ENCODE results near the gene HNRNPAB.

The HNRNPAB gene

DNA sequence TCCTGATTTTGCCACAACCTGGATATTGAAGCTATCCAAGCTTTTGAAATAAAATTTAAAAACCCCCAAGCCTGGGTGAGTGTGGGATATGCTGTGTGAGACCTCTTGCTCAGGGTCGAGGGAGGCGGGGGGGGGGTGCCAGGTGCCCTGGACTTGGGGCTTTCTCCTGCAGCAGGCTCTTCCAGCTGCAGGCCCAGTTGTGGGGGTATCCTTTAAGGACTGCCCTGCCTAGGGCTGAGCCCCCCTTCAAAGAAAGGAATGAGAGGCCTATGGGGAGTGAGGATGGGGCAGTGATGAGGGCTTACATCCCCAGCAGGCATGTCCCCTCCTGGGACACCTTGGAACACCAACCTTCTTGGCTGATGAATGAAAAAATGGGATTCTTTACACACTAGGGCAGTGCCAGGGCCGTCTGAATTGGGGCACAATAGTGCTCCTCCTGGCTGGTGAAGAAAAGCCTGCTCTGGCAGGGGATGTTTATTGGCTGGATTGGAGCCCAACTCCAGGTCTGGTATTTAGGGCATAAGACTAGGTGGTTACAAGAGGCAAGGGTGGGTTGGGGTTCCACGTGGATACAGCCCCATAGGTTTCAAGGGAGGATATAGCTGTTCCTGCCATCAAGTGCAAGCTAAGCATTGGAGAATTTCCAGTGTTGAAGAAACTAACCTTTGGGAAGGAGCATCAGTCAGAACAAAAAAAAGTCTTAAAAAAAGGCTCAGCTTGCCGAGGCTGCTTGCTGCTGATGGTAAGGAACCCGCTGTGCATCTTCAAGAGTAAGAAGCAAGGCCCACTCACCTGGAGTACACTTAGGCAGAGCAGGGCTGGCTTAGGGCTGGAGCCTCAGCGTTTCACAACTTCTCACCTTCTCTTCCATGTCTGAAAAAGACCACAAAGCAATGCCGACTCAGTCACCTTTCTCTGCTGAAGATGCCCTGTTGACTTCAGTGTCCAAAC lies 7.0 kb downstream of the HNRNPAB start:
- in situ Hi-C loops (cut with MboI; ENCODE audit: low sequenced_read_pairs): no loop called here

DNA sequence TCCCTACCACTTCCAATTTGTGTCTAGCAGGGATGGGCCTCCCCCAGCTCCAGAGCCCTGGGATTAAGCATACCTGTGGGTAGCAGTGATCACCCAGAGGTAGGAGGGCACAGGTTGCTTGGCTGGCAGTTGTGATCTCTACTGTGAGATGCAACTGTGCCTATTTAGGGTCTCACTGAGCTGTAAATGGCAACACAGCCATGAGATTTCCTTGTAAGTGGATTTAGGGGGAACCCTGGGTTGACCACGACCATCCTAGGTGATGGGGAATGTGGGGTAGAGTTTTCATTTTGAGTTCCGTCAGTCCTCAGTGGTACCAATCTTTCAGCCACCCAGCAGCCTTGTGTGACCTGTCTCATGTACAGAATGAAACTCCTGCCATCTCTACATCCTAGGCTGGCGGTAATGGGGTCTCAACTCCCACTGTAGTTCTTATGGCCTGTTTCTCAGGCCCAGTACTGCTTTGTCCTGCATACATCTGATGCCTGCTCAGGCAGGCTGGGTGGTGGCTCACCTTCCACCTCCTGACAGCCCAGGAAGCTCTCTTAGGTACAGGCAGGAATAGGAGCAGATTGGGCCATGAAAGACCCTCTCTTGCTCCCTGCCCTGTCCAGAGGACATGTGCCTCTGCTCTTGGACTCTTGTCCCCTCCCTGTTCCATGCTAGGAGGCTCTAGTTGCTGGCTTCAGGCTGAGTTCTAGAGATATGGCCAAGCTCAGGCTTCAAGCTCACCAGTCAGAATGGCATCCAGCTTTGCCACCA lies 8.1 kb downstream of the HNRNPAB start:
- in situ Hi-C loops (cut with MboI; ENCODE audit: low sequenced_read_pairs): no loop called here

DNA sequence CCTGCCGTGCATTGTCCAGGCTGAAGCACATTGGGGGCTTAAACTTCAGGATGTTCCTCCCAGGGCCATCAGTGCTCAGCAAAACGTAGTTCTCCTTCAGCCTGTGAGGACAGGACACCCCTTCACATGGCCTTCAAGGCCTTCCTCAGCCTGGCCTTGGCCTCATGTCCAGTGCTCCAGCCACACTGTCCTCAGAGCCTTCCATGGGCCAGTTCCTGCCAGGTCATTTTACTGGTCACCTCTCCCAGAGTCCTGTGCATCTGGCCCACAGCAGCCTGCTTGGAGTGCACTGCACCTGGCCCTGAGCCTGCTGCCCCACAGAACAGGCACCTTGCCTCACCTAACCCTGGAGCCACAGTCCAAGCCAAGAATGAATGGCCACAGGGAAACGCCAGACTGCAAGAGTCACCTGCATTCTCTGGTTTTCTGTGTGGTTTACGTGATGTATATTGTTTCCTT lies 8.7 kb downstream of the HNRNPAB start:
- in situ Hi-C loops (cut with MboI; ENCODE audit: low sequenced_read_pairs): no loop called here

GRCh38 chr5:178213748-178214151 lies 9.4 kb downstream of the HNRNPAB start:
- in situ Hi-C loops (cut with MboI; ENCODE audit: low sequenced_read_pairs): no loop called here

- in situ Hi-C loops (cut with MboI; ENCODE audit: low sequenced_read_pairs): no loop called here
These were observed 9.9 kb downstream of the HNRNPAB start for GRCh38 chr5:178214160-178214803.

DNA sequence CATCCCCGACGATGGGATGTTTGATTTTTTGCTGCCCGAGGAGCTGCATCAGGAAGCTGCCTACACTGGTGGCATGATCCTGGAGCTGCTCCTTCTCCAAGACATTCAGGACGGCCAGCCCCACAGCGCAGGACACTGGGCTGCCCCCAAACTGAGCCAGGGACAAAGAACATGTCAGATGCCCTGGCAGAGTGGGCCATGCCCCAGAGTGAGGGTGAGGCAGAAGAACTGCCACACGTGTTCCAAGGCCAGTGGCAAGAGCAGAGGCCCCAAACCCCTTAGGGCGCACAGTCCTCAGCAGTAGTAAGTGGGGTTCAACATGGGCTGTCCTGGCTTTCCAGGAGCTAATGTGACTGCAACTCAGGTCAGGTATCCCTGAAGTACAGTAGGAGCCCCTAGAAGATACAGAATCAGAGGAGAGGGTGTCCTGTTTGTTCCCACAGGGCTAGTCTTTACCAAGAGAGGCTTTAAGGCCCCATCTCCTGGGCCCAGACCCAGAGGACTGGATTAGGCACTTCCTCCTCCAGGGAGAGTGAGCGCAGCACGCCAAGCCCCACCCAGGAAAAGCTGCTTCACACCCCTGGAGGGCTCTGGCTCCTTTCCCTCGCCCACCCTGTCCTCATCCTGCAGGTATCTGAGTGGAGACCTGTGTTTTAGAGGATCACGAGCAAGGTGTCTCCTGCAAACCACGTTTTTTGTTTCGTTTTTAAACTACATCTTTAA lies 11.1 kb downstream of the HNRNPAB start:
- in situ Hi-C loops (cut with MboI; ENCODE audit: low sequenced_read_pairs): no loop called here

DNA sequence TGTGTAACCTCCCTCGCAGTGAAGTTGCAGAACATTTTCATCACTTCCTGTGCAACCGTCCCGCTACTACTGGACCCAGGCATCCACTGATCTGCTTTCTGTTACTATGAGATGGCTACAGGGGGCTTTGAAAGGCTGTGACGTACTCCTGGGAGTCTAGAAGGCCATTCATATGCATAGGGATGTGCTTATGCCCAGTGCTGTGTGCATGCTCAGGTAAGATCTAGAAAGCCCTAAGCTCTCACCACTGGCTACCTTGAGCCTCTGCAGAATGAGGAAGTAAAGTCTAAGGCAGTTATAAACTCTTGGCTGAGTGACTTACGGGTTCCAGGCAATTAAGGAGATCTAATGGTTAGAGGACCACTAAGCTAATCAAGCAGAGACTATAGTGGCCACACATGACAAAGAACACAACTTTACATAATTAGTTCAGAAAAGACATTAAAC lies 11.8 kb downstream of the HNRNPAB start:
- in situ Hi-C loops (cut with MboI; ENCODE audit: low sequenced_read_pairs): no loop called here

GRCh38 chr5:178216779-178217178 lies 12.4 kb downstream of the HNRNPAB start:
- in situ Hi-C loops (cut with MboI; ENCODE audit: low sequenced_read_pairs): no loop called here

DNA sequence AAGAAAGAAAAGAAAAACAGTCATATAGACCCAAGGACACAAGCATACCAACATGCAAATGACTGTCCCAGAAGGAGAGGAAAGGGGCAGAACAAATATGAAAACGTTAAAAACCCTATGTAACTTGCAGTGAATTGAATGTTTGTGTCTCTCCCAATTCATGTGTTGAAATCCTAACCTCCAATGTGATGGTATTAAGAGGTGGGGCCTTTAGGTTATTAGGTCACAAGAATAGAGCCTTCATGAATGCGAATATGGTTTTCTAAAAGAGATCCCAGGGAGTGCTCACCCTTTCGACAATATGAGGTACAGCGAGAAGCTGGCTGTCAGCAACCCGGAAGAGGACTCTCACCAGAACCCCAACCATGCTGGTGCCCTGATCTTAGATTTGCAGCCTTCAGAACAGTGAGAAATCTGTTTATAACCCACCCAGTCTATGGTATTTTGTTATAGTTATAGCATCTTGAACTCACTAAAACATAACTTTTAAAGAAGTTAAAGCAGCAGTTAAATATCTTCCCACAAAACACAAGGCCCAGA lies 14.0 kb downstream of the HNRNPAB start:
- in situ Hi-C loops (cut with MboI; ENCODE audit: low sequenced_read_pairs): no loop called here

DNA sequence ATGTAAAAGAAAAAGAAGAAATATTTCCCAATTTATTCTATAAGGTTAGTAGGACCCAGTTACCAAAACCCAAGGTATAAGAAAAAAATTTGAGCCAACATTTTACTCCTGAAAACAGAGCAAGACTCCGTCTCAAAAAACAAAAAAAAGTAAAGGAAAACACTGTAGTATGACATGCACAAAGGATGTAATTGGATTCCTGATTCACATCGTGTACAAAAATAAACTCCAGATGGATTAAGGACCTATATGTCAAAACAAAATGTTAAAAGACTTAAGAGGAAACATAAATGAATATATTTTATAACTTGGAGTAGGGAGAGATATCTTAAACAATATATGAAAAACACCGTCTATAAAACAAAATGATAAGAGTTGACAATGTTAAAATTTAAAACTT lies 14.5 kb downstream of the HNRNPAB start:
- in situ Hi-C loops (cut with MboI; ENCODE audit: low sequenced_read_pairs): no loop called here

GRCh38 chr5:178221282-178221681 lies 16.9 kb downstream of the HNRNPAB start:
- in situ Hi-C loops (cut with MboI; ENCODE audit: low sequenced_read_pairs): no loop called here

- in situ Hi-C loops (cut with MboI; ENCODE audit: low sequenced_read_pairs): no loop called here
These were observed 17.5 kb downstream of the HNRNPAB start for GRCh38 chr5:178221853-178222252.

GRCh38 chr5:178222292-178222691 lies 18.0 kb downstream of the HNRNPAB start:
- in situ Hi-C loops (cut with MboI; ENCODE audit: low sequenced_read_pairs): no loop called here

- in situ Hi-C loops (cut with MboI; ENCODE audit: low sequenced_read_pairs): no loop called here
These were observed 19.0 kb downstream of the HNRNPAB start for GRCh38 chr5:178223196-178223773.

DNA sequence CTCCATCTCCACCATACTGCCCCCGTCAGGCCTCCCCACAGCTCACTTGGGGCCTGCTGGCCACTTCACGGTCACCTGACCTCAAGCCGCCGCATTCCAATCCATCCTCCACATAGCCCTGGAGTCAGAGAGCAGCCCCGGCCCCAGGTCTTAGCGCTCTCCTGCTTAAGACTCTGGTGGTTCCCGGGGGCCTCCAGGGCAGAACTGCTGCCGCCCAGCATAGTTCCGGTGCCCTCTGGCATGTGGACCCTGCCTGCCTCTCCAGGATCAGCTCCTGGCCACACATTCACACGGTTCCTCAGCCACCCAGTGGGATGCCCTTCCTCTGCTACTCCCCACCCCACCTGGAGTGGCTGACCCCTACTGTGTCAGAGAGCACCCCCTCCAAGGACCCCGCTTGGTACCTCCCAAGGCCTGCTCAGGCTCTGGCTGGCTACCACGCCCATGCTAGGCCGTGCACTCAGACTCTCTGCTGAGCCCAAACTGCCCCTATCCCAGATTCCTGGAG lies 19.5 kb downstream of the HNRNPAB start:
- in situ Hi-C loops (cut with MboI; ENCODE audit: low sequenced_read_pairs): no loop called here

DNA sequence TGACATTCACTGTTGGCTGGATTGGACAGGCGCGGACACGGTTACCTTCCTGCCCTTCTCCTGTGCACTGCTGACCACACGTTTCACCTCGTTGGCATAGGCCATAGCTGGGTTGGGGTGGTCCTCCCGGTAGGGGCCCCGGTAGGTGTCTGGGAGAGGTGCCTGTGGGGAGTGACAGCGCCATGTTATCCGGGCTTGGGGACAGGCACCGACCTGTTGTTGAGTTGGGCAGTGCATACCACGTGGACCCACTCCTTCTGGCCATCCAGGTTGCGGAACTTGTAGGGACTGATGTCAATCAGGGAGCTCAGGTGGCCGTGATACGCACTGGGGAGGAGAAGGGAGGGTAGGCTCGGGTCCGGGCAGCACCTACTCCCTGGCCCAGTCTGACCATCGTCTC lies 20.1 kb downstream of the HNRNPAB start:
- in situ Hi-C loops (cut with MboI; ENCODE audit: low sequenced_read_pairs): no loop called here

GRCh38 chr5:178225174-178225573 lies 20.8 kb downstream of the HNRNPAB start:
- in situ Hi-C loops (cut with MboI; ENCODE audit: low sequenced_read_pairs): loop anchor here (25.0 kb wide), 1 partner anchor 1262 kb away; no protein-coding TSS in a partner anchor

DNA sequence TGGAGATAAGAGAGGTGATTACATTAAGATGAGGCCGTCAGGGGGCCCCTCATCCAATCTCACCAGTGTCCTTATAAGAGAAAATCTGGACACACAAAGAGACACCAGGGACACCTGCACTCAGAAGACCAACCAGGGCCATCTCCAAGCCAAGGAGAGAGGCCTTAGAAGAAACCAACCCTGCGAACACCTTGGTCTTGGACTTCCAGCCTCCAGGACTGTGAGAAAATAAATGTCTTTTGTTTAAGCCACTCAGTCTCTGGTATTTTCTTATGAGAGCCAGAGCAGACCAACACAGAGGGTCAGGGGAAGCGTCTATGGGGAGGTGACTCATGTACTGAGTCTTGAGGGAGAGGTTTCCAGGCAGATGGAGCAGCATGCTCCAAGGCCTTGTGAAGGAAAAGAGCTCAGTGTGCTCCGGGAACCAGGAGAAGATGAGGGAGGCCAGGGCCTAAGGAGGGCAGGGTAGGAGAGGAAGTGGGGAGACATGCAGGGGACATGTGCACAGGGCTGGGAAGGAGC lies 22.9 kb downstream of the HNRNPAB start:
- in situ Hi-C loops (cut with MboI; ENCODE audit: low sequenced_read_pairs): loop anchor here (25.0 kb wide), 1 partner anchor 1260 kb away; no protein-coding TSS in a partner anchor

- in situ Hi-C loops (cut with MboI; ENCODE audit: low sequenced_read_pairs): loop anchor here (25.0 kb wide), 1 partner anchor 1259 kb away; no protein-coding TSS in a partner anchor
These were observed 23.6 kb downstream of the HNRNPAB start for GRCh38 chr5:178227929-178228328.

Measured in HL-60/S4 (cell line).